HG03060 (cell line): ENCODE measurements around the gene RPS6KA2.

Experiments
- ATAC-seq: cut with Tn5 transposase; IDR thresholded peaks from one replicate; pipeline ENCODE4 v1.9.1; 2021; ENCODE audit warnings: low read depth, moderate number of reproducible peaks; ENCODE audit not compliant: unreplicated experiment

RPS6KA2 gene

GRCh38 chr6:166560222-166560621 lies 66.8 kb downstream of the RPS6KA2 start:
- no peak for ATAC-seq

- ATAC-seq = no peak
Measured at GRCh38 chr6:166559662-166560061, 67.4 kb downstream of the RPS6KA2 start.

DNA sequence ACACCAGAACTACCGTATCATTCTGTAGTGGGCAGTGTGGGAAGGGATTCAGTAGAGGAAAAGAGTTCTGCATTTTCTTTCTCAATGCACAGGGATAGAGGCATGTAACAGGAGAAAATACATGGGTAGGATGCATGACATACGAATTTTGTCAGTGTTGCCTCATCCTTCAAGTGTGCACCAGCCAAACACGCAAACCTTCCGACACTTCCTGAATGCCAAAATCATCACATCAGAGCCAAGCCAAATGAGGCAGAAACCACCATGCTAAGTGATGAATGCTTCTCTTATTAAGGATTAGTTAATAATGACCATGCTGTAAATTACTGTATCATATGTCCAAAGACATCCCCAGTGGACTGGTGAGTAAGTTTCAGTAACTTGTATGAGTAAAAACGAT lies 67.8 kb downstream of the RPS6KA2 start:
- no peak for ATAC-seq

- ATAC-seq = no peak
Measured at GRCh38 chr6:166558156-166559005, 68.7 kb downstream of the RPS6KA2 start.

GRCh38 chr6:166556863-166557322 lies 70.2 kb downstream of the RPS6KA2 start:
- no peak for ATAC-seq

- no peak for ATAC-seq
Measured at GRCh38 chr6:166556336-166556735, 70.7 kb downstream of the RPS6KA2 start.

DNA sequence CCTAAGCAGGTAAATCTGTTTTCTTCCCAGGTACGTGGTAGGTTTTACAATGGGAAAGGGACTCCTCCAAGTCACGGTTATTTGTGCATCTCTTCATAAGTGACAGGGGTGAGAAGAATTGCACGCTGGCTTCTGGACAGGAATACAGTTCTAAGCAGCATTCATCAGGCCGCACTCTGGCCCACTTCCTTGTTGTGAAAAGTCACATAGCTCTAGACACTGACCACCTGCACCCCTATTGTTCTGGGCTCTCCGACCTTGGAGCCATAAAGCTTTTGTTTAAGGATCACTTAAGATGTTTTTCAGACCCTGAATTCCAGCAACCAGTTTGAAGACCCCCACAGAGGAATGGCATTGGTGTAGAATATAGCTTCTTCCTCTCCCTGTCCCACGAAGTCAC lies 72.0 kb downstream of the RPS6KA2 start:
- no peak for ATAC-seq

DNA sequence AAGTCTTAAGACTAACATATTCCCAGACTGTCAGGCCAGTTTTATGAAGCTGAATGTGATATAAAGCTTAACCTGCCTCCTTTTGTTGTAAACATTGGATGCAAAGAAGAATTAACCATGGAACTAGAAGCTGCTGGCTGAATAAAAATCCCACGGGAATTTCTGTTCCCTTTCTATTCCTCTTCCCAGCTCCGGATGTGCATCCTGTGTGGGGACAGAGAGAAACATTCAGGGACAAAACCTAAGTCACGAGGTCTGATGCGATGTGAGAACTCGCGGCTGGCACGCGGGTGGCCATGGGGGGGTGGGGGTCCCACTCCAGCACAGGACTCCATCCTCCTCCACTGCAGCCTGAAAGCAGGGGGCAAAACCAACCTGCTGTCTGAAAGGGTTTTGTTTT lies 72.7 kb downstream of the RPS6KA2 start:
- ATAC-seq = no peak

DNA sequence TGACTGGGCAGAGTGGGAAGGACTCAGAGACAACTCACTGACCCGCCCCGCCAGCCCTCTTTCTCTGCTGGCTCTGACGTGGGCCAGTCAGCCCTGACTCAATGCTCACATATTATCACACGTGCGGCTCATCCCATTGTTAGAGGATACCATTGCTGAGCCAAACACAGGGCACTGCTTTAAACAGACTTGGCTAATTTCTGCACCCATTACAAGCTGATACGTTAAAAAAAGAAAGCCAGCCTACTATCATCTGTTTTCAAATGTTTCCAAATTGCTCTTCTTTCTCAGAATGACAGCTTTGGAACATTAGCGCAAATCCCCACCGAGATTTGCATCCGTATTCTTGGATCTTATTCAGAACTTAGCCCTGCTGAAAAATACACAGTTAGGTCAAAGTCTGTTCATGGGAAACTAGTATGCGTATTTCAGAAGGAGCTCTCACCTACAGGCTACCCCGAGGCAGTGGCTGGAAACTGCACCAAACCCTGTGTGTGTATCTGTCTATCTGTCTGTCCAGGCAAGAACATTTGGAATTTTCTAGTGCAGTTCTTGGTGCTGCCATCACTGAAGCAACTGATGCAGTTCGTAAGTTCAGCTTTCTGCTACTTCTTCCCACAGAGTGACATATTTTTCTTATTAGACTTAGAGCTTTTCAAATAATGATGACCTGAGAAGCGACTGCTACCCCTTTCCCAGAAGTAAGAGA lies 73.3 kb downstream of the RPS6KA2 start:
- ATAC-seq = no peak

DNA sequence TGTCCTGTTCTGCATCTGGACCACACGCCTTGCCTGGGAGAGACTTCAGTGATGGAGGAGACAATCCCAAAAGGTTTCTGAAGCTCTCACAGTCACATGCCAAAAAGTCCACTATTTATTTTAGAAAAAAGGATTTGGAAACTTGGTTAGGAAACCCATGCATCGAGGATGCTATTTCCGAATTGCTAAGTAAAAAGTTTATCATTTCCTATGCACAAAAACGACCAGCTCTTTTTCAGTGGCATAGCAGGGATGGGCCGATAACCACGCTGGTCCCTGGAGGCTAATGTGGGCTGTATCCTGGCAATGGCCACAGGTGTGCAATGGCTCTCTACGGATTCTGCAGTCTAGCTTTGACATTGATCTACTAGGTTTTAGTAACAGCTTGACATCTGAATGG lies 74.5 kb downstream of the RPS6KA2 start:
- ATAC-seq = no peak

DNA sequence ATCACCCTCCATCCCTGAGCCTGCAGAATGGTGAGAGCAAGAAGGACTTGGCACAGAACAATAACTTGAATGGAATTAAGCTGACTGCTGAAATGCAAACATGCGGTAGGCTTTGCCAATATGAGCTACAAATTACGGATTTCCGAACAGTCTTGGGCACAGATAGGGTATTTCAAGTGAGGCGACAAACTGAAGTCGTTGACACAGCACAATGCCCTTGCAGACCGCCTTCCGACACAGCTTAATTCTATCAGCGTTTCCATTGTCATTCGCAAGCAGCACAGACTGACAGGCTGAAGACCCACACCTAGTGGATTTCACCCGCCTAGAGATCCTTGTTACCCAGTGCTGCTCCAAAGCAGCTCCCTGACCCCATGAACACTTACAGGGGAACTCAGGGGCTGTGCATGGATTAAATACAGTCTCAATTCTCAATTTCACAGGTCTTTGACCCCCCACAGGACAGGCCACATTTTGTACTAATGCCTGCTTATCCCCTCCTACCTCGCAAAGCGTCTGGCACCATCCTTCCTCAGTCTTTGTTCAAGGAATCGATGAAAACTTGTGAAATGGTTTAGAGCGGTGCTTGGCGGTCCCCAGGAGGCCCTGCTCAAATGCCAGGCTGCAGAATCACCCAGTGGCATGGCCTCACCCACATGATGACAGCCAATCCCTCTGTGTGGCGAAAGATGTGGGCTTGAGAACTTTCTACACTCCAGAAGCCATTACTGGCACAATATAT lies 75.1 kb downstream of the RPS6KA2 start:
- ATAC-seq = no peak

- no peak for ATAC-seq
Measured at GRCh38 chr6:166546653-166547052, 80.4 kb downstream of the RPS6KA2 start.

DNA sequence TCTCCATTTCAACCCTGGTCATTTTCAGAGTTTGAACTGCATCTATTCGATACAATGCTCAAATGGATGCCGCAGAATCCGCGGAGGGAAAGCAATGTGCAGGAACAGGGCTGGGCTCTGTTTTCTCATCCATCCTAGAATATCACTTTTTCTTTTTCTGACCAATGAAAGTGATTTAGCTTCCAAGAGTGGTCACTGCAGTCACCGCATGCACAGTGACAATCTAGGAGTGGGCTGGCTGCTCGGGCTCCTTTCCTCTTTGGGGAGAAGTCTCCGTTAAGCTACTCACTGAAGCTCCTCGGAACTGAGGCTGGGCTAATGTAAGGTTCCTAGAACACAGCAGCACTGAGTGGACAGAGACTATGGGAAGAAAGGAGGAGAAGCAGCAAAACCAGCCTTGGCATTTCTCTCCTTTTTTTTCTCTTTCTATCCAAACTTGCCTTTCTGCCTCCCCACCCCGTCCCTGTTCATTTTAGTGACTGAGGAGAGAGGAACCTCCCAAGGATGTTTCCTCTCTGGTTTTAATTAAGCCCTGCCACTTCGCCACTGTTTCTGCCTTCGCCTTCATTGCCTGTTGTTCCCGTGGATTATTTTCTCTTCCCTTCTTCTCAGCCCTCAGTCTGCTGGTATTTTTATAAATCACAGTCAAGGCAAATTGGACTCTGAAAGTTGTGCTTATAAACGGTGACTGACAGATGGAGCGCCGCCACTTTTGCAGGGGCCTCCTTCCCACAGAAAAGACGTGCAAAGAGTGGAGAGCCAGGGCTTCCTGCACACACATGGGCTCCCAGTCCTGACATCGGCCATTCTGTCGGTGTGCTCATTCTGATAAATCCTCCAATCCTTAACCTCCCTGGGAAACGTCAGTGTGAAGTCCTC lies 81.7 kb downstream of the RPS6KA2 start:
- ATAC-seq = no peak

DNA sequence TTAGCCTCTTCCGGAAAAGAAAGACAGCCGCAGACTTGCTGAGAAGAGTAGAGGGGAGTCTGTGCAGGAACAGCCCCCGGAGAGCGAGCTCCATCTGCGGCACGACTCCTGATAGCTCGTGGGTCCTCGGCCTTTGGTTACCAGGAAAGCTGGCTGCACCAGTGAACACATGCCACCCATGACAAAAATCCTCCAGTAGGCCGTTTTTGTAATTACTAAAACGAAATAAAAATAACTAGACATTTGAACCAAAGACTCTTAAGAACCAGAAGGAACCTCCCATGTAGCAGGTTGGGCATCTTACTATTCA lies 82.8 kb downstream of the RPS6KA2 start:
- no peak for ATAC-seq

DNA sequence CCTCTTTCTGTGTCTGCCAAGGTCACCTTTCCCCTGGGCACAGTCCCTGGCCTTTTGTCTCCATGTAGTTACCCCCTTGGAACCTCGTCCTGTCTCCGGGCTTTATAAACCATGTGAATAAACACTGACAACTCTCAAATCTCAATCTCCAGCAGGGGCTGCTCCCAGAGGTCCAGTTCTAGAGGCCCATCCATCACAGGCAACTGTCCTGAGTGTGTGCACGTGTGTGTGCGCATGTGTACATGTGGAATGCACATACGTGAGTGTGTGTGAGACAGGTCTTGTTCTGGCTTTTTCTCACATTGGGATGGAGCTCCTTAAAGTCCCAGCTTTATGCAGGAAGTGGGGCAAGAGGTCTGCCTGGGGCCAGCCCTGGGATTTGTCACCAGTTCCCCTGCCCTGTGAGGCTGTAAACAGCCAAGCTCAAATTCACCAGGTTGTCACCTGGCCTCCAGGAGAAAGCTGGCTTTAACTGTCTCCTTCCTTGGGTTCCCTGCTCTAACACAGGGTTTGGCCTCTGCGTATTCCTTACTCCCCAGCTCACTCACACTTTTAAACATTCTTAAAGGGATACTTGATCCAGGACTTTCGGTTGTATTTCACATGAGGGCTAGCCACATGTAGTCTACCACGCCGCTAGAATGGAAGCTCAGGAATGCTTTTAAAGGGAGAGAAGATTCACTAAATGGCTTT lies 83.3 kb downstream of the RPS6KA2 start:
- ATAC-seq = no peak

DNA sequence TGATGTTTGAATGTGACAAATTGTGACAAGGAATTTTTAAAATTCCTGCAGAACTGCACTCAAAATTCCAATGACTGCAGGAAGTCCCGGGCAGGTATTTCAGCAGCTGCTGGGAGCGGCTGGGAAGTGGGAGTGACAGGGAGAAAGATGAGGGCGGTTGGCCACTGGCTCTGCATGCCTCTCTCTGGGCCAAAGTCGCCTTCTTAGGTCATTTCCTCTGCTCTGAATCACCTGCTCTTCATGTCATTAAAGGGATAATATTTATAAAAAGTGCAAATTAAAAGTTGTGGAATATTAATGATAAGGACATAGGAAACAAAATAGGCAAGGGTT lies 84.5 kb downstream of the RPS6KA2 start:
- no peak for ATAC-seq

GRCh38 chr6:166541876-166542579 lies 85.0 kb downstream of the RPS6KA2 start:
- ATAC-seq = no peak

GRCh38 chr6:166541366-166541765 lies 85.7 kb downstream of the RPS6KA2 start:
- ATAC-seq = no peak

DNA sequence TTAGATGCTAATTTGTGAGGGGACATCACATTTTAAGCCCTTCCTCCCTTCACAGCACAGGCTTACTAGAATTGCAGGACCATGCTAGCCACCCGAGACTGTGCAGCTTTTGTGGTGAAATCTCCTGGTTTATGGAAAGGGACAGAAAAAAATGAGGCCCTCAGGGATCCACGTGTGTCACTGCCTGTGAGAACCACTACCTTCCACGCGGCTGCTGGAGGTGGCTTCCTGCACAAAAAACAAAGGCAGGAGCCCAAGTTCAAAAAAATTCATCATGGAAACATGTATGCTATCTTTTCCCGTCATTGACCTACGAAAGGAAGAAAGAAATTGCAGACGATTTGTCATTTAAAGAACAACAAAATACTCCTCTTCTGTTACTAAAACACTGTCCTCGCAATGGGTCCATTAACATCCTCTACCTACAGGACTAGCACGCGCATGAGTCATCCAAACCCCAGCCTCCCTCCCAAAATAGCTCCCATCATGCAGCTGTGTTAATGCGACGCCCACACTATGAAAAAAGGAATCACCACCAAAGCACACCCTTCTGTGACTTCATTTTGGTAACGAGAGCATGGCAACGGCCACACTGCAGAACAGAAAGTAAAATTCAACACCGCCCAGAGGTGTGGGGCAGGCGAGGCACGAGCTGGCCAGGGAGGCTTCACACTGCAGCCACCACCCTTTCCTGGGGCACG lies 86.3 kb downstream of the RPS6KA2 start:
- peak; percentile 93 for ATAC-seq
